OCI-LY7 (cell line): Measurements from ENCODE around the gene ACBD6. TPM values are rescaled to one million over a fixed set of nuclear protein-coding genes. Genes with fewer than 3 reads are reported as not detected.

Experiments
- BruUV-seq: library from RNA; stranded (reverse); fragments of 400-500 nt; replicated peaks from 2 replicates; lab custom pipeline; 2021; lab: Mats Ljungman, UMichigan
- CTCF ChIA-PET: fragments of 300-600 bp; sonication (Branson Sonifier 250); formaldehyde crosslinking; loops from one replicate; lab custom pipeline; 2022; ENCODE audit warnings: antibody characterized with exemption; ENCODE audit not compliant: unreplicated experiment; lab: Charles Lee
- POLR2A ChIA-PET: fragments of 300-600 bp; sonication (Branson Sonifier 250); formaldehyde crosslinking; loops from one replicate; lab custom pipeline; 2022; ENCODE audit warnings: antibody characterized with exemption; lab: Charles Lee
- DNase-seq: peaks from one replicate; pipeline ENCODE4 v3.0.0-alpha.2; 2015; ENCODE audit warnings: low spot score
- H2AFZ ChIP-seq: fragments of 200-600 bp; sonication (generic), shearing (Covaris generic); 2 replicates; pipeline ENCODE4 v1.6.1; 2014; ENCODE audit warnings: mild to moderate bottlenecking, antibody characterized with exemption, low read length, moderate library complexity
- H3K27ac ChIP-seq: fragments of 200-600 bp; sonication (generic); 2 replicates; pipeline ENCODE4 v1.5.1; 2014; ENCODE audit warnings: mixed run types, low read depth, mild to moderate bottlenecking, moderate library complexity, low read length, inconsistent platforms; ENCODE audit not compliant: poor library complexity, severe bottlenecking
- H3K36me3 ChIP-seq: fragments of 200-600 bp; sonication (generic); 2 replicates; pipeline ENCODE4 v1.6.1; 2014; ENCODE audit warnings: mild to moderate bottlenecking, antibody characterized with exemption, low read length, moderate library complexity, mixed read lengths; ENCODE audit not compliant: insufficient read depth
- H3K4me1 ChIP-seq: fragments of 200-600 bp; sonication (generic); 2 replicates; pipeline ENCODE4 v1.5.1; 2014; ENCODE audit warnings: mild to moderate bottlenecking, low read length; ENCODE audit not compliant: insufficient read depth, poor library complexity, severe bottlenecking
- H3K4me2 ChIP-seq: fragments of 200-600 bp; sonication (generic); 2 replicates; pipeline ENCODE4 v1.6.1; 2014; ENCODE audit warnings: mild to moderate bottlenecking, low read length
- H3K4me3 ChIP-seq: fragments of 200-600 bp; sonication (generic); 2 replicates; pipeline ENCODE4 v1.5.1; 2014; ENCODE audit warnings: mild to moderate bottlenecking, low read depth, low read length; ENCODE audit not compliant: poor library complexity, severe bottlenecking
- H3K79me2 ChIP-seq: fragments of 200-600 bp; sonication (generic); 2 replicates; pipeline ENCODE4 v1.6.1; 2016; ENCODE audit warnings: low read depth, mild to moderate bottlenecking, low read length, moderate library complexity, mixed read lengths; ENCODE audit not compliant: insufficient read depth
- H3K9me2 ChIP-seq: fragments of 200-600 bp; sonication (generic); 2 replicates; pipeline ENCODE4 v1.6.1; 2016; ENCODE audit warnings: mild to moderate bottlenecking, low read length, mixed read lengths; ENCODE audit not compliant: insufficient read depth
- H3K9me3 ChIP-seq: fragments of 200-600 bp; sonication (generic); 2 replicates; pipeline ENCODE4 v1.6.1; 2014; ENCODE audit warnings: mild to moderate bottlenecking, mixed run types, low read length, mixed read lengths
- H4K20me1 ChIP-seq: fragments of 200-600 bp; sonication (generic); 2 replicates; pipeline ENCODE4 v1.6.1; 2014; ENCODE audit warnings: mild to moderate bottlenecking, antibody characterized with exemption, low read length, moderate library complexity, mixed read lengths; ENCODE audit not compliant: insufficient read depth
- EZH2phosphoT487 ChIP-seq: fragments of 200-600 bp; sonication (generic); IDR thresholded peaks from 2 replicates; pipeline ENCODE4 v1.6.1; 2018; ENCODE audit warnings: low read depth, borderline replicate concordance, mild to moderate bottlenecking, mixed run types, antibody characterized with exemption, low read length, moderate library complexity, mixed read lengths
- intact Hi-C: fragments of 100-400 bp; cut with micrococcal nuclease; formaldehyde crosslinking; loops from one replicate; pipeline ENCODE4 v1.10.0; 2022; ENCODE audit not compliant: unreplicated experiment
- total RNA-seq, 2 experiments: library from RNA; depleted of rRNA in 1 of 2; stranded (reverse); fragments of >200 nt in 1 of 2; shearing (Covaris generic) in 1 of 2; gene quantifications; 2 replicates each; pipeline ENCODE4 v1.2.3, GENCODE V29; 2014 to 2022
- TF ChIP-seq, protein P1 (sequence below): fragments of 200-600 bp; sonication (generic); conservative IDR thresholded peaks from 2 replicates; pipeline ENCODE4 v1.5.1; 2014; ENCODE audit warnings: mild to moderate bottlenecking, antibody characterized with exemption, low read length, moderate library complexity, mixed read lengths

Gene ACBD6
- total RNA-seq, 2 experiments from 2014 or later = 61.2 to 78.4 TPM

DNA sequence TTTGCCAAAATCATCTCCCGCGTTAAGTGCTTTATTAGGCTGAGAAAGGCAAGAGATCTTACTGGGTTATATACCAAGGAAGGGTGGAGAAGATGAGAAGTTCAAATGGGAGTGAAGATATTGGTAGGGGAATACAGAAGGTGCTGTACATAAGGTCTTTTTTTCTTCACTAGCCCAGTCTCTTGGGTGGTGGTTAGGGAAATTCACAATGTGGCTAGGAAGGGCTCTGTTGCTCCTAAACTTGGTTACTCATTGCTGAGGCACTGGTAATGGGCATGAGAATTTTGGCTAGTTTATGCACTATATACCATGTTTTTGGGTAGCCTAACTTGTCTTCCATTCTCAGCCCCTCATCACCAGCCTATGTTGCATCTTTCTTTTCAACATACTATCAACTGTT is 221.8 kb downstream of the ACBD6 start:
- Histone ChIP-seq H3K4me2 (no peak overlapping the region), H2AFZ (no peak overlapping the region), H3K9me3 (no peaks in the 10 kb centered on the region), H3K4me1 (no peaks in the 10 kb centered on the region), H3K36me3 (peaks cover 9% of the 10 kb centered on the region; the same call in 1 of the 2 replicates), H3K27ac (no peak overlapping the region), H4K20me1 (no peaks in the 10 kb centered on the region), H3K9me2 (no peaks in the 10 kb centered on the region), H3K79me2 (no peaks in the 10 kb centered on the region), H3K4me3 (no peak overlapping the region)
- BruUV-seq = no TSS peak
- ChIA-PET POLR2A (interaction anchor here (0.7 kb wide), 1 partner anchor 168 kb away, joined by 3 read pairs; no protein-coding TSS in a partner anchor), CTCF (no interaction called here)
- TF ChIP-seq EZH2phosphoT487 = no peak
- TF ChIP-seq, protein P1, sequence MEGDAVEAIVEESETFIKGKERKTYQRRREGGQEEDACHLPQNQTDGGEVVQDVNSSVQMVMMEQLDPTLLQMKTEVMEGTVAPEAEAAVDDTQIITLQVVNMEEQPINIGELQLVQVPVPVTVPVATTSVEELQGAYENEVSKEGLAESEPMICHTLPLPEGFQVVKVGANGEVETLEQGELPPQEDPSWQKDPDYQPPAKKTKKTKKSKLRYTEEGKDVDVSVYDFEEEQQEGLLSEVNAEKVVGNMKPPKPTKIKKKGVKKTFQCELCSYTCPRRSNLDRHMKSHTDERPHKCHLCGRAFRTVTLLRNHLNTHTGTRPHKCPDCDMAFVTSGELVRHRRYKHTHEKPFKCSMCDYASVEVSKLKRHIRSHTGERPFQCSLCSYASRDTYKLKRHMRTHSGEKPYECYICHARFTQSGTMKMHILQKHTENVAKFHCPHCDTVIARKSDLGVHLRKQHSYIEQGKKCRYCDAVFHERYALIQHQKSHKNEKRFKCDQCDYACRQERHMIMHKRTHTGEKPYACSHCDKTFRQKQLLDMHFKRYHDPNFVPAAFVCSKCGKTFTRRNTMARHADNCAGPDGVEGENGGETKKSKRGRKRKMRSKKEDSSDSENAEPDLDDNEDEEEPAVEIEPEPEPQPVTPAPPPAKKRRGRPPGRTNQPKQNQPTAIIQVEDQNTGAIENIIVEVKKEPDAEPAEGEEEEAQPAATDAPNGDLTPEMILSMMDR = no peak
- DNase-seq = no peak
- intact Hi-C loops = no loop called here

DNA sequence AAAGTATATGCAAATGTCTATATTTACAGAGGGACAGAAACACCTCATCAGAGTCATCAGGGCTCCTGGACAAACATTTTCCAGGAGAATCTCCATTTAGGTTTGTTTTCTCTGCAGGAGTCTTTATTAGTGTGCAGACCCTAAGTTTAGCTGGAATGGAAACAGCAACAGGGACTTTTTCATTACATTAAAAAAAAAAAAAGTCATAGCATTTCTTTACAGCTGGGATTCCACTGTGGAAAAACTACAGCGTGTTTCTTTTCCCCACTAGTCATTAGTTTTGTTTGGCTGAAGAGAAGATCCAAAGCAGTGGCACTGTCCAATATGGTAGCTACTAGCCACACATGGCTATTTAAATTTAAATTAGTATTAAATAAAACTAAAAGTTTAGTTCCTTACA is 222.7 kb downstream of the ACBD6 start:
- no peak overlapping the region for H3K27ac ChIP-seq
- no peak for TF ChIP-seq EZH2phosphoT487
- TF ChIP-seq, protein P1 = no peak
- no peak overlapping the region for H3K4me2 ChIP-seq
- DNase-seq = no peak
- no peaks in the 10 kb centered on the region for H3K79me2 ChIP-seq
- CTCF ChIA-PET = no interaction called here
- intact Hi-C loops = no loop called here
- no peaks in the 10 kb centered on the region for H3K9me3 ChIP-seq
- BruUV-seq = no TSS peak
- POLR2A ChIA-PET = interaction anchor here (0.9 kb wide), 1 partner anchor 168 kb away, joined by 3 read pairs; no protein-coding TSS in a partner anchor
- H4K20me1 ChIP-seq = no peaks in the 10 kb centered on the region
- H2AFZ ChIP-seq = no peak overlapping the region
- H3K36me3 ChIP-seq = peaks cover 12% of the 10 kb centered on the region
- H3K9me2 ChIP-seq = no peaks in the 10 kb centered on the region
- no peak overlapping the region for H3K4me3 ChIP-seq
- no peaks in the 10 kb centered on the region for H3K4me1 ChIP-seq

DNA sequence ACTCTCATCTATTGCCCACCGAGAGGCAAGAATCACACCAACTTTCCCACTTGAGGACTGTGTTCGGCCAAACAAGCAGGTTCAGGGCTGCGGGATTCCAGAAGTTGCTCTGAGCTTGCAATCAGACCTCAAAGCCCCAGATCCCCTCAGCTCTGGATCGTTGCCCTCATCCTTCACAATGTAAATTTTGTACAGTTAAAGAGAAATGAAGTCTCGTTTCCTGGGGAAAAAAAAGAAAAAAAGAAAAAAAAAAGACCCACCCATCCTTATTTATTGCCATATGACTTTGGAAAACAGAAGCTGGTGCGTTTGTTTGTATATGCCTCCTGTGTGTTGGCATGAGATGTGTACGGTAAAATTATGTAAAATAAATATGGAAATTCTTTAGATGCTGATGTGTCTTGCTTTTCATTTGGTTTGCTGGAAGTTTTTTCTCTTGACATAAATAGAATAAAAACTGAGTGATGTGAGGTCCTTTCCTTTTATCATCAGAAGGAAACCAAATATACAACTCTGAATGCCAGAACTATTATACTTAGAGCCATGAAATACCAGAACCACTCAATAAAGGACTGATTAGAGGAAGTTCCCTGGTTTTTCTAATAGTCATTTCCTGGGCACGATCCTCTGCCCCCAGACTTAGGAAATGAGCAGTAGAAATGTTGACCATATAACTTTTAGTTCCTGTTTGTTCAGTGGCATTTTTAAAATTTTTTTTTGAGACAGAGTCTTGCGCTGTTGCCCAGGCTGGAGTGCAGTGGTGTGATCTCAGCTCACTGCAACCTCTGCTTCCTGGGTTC is 223.6 kb downstream of the ACBD6 start:
- intact Hi-C loops = no loop called here
- Histone ChIP-seq H3K79me2 (no peaks in the 10 kb centered on the region), H3K9me3 (no peaks in the 10 kb centered on the region), H3K9me2 (no peaks in the 10 kb centered on the region), H3K4me2 (no peak overlapping the region), H4K20me1 (no peaks in the 10 kb centered on the region), H3K4me3 (no peak overlapping the region), H2AFZ (no peak overlapping the region), H3K4me1 (no peaks in the 10 kb centered on the region), H3K27ac (no peak overlapping the region), H3K36me3 (peaks cover 20% of the 10 kb centered on the region)
- no peak for TF ChIP-seq EZH2phosphoT487
- TF ChIP-seq, protein P1 = no peak
- no peak for DNase-seq
- CTCF ChIA-PET = no interaction called here
- POLR2A ChIA-PET = interaction anchor here (0.7 kb wide), 1 partner anchor 791 kb away, joined by 4 read pairs; no protein-coding TSS in a partner anchor
- BruUV-seq = no TSS peak
